ENCODE measurements around the gene KRTAP10-4.
"Not testable (repeated sequence)": the region's sequence is repeated elsewhere in the genome, so short reads cannot be mapped to it uniquely, and the experiment has no call there.

The KRTAP10-4 gene

GRCh38 chr21:44533891-44534627 lies 39.5 kb upstream of the KRTAP10-4 start:
- in situ Hi-C loops (cut with MboI; ENCODE audit: low sequenced_read_pairs), result no loop called here

GRCh38 chr21:44534688-44535087 lies 38.8 kb upstream of the KRTAP10-4 start:
- in situ Hi-C loops (cut with MboI; ENCODE audit: low sequenced_read_pairs), result no loop called here

- in situ Hi-C loops (cut with MboI; ENCODE audit: low sequenced_read_pairs), result no loop called here
Measured at GRCh38 chr21:44535963-44536362, 37.6 kb upstream of the KRTAP10-4 start.

- in situ Hi-C loops (cut with MboI; ENCODE audit: low sequenced_read_pairs), result no loop called here
Measured at GRCh38 chr21:44537930-44538911, 35.3 kb upstream of the KRTAP10-4 start.

- in situ Hi-C loops (cut with MboI; ENCODE audit: low sequenced_read_pairs), result no loop called here
Measured at GRCh38 chr21:44539046-44539445, 34.5 kb upstream of the KRTAP10-4 start.

- in situ Hi-C loops (cut with MboI; ENCODE audit: low sequenced_read_pairs), result no loop called here
Measured at GRCh38 chr21:44539991-44540666, 33.4 kb upstream of the KRTAP10-4 start, which contains the start of gene KRTAP10-1. Gene KRTAP10-1 (minus strand): TSS chr21:44540195. CDS start chr21:44540150, 45 bp downstream.

GRCh38 chr21:44540741-44541288 lies 32.7 kb upstream of the KRTAP10-4 start:
- in situ Hi-C loops (cut with MboI; ENCODE audit: low sequenced_read_pairs), result no loop called here

- in situ Hi-C loops (cut with MboI; ENCODE audit: low sequenced_read_pairs), result no loop called here
Measured at GRCh38 chr21:44542716-44543115, 30.8 kb upstream of the KRTAP10-4 start.

- in situ Hi-C loops (cut with MboI; ENCODE audit: low sequenced_read_pairs), result no loop called here
Measured at GRCh38 chr21:44544566-44544965, 29.0 kb upstream of the KRTAP10-4 start.

- in situ Hi-C loops (cut with MboI; ENCODE audit: low sequenced_read_pairs), result no loop called here
Measured at GRCh38 chr21:44547656-44548331, 25.7 kb upstream of the KRTAP10-4 start.

GRCh38 chr21:44548381-44548780 lies 25.1 kb upstream of the KRTAP10-4 start:
- in situ Hi-C loops (cut with MboI; ENCODE audit: low sequenced_read_pairs), result no loop called here

GRCh38 chr21:44548922-44549321 lies 24.6 kb upstream of the KRTAP10-4 start:
- in situ Hi-C loops (cut with MboI; ENCODE audit: low sequenced_read_pairs), result no loop called here

- in situ Hi-C loops (cut with MboI; ENCODE audit: low sequenced_read_pairs), result no loop called here
Measured at GRCh38 chr21:44549525-44550211, 23.9 kb upstream of the KRTAP10-4 start.

- in situ Hi-C loops (cut with MboI; ENCODE audit: low sequenced_read_pairs), result not testable (repeated sequence)
Measured at GRCh38 chr21:44550285-44550684, 23.2 kb upstream of the KRTAP10-4 start.

- in situ Hi-C loops (cut with MboI; ENCODE audit: low sequenced_read_pairs), result no loop called here
Measured at GRCh38 chr21:44550807-44551206, 22.7 kb upstream of the KRTAP10-4 start.

GRCh38 chr21:44551340-44551961 lies 22.1 kb upstream of the KRTAP10-4 start, which contains the start of gene KRTAP10-2:
Gene KRTAP10-2 (minus strand): TSS chr21:44551505. CDS start chr21:44551458, 47 bp downstream.
- in situ Hi-C loops (cut with MboI; ENCODE audit: low sequenced_read_pairs), result no loop called here

GRCh38 chr21:44552136-44552535 lies 21.4 kb upstream of the KRTAP10-4 start:
- in situ Hi-C loops (cut with MboI; ENCODE audit: low sequenced_read_pairs), result no loop called here

GRCh38 chr21:44552681-44553080 lies 20.8 kb upstream of the KRTAP10-4 start:
- in situ Hi-C loops (cut with MboI; ENCODE audit: low sequenced_read_pairs), result no loop called here

All from HL-60/S4 (cell line).